Tibial nerve (tissue), 4 donors: ENCODE results near the gene EXD3.

ENCODE experiments used
- EP300 ChIP-seq, 2 donors: sonication (generic); formaldehyde crosslinking; IDR thresholded peaks; one replicate each; pipeline ENCODE4 v1.6.1; 2017; ENCODE audit warnings: antibody characterized with exemption in 2 of 2, mild to moderate bottlenecking in 1 of 2
- POLR2A ChIP-seq, 2 donors: fragments of 450-650 bp; IDR thresholded peaks; one replicate each; pipeline ENCODE4 v1.6.1; 2017; ENCODE audit warnings: antibody characterized with exemption in 2 of 2, mild to moderate bottlenecking in 2 of 2, moderate library complexity in 2 of 2
- TF ChIP-seq, protein P1 (sequence below), 5 experiments: fragments of 200-600 bp in 3 of 5; fragments of 450-650 bp in 2 of 5; sonication (generic) in 3 of 5; IDR thresholded peaks; one replicate each; pipeline ENCODE4 v1.5.1; 2016 to 2019; ENCODE audit warnings: antibody characterized with exemption in 5 of 5, mild to moderate bottlenecking in 3 of 5, moderate library complexity in 2 of 5

- no peak for TF ChIP-seq POLR2A (IDR thresholded peaks at IDR 0.05)
- TF ChIP-seq, protein P1, sequence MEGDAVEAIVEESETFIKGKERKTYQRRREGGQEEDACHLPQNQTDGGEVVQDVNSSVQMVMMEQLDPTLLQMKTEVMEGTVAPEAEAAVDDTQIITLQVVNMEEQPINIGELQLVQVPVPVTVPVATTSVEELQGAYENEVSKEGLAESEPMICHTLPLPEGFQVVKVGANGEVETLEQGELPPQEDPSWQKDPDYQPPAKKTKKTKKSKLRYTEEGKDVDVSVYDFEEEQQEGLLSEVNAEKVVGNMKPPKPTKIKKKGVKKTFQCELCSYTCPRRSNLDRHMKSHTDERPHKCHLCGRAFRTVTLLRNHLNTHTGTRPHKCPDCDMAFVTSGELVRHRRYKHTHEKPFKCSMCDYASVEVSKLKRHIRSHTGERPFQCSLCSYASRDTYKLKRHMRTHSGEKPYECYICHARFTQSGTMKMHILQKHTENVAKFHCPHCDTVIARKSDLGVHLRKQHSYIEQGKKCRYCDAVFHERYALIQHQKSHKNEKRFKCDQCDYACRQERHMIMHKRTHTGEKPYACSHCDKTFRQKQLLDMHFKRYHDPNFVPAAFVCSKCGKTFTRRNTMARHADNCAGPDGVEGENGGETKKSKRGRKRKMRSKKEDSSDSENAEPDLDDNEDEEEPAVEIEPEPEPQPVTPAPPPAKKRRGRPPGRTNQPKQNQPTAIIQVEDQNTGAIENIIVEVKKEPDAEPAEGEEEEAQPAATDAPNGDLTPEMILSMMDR (IDR thresholded peaks at IDR 0.05), result no peak
- TF ChIP-seq EP300 (IDR thresholded peaks at IDR 0.05), result no peak
These were observed 141.4 kb downstream of the EXD3 start for GRCh38 chr9:137281345-137282116.
